Endothelial cell of umbilical vein (primary cell): Measurements from ENCODE around the gene VPS54. TPM values are rescaled to one million over a fixed set of nuclear protein-coding genes. Genes with fewer than 3 reads are reported as not detected.
A peak's percentile ranks its signal among the peaks of the same experiment; 100 is the strongest.

ENCODE experiments used
- BruUV-seq: library from RNA; stranded (reverse); fragments of 400-500 nt; replicated peaks from 2 replicates; lab custom pipeline; 2021; lab: Mats Ljungman, UMichigan
- CTCF ChIA-PET: fragments of 300-600, 350-600 bp; sonication (Branson Sonifier 250); formaldehyde crosslinking; loops from one replicate; lab custom pipeline; 2021; ENCODE audit warnings: antibody characterized with exemption, inconsistent platforms; lab: Charles Lee
- POLR2A ChIA-PET: fragments of 300-600, 350-600 bp; sonication (Branson Sonifier 250); formaldehyde crosslinking; loops from one replicate; lab custom pipeline; 2021; ENCODE audit warnings: antibody characterized with exemption, inconsistent platforms; lab: Charles Lee
- DNase-seq: peaks from one replicate; pipeline ENCODE4 v3.0.0-alpha.2; 2011; ENCODE audit warnings: low read depth, low spot score
- FAIRE-seq: peaks from 2 replicates; lab custom pipeline; 2011; peaks lifted over from hg19 to GRCh38; lab: Jason Lieb, UNC
- H2AFZ ChIP-seq: 2 replicates; pipeline ENCODE4 v1.6.0; 2012; ENCODE audit warnings: low read depth, low read length, control low read depth, inconsistent platforms
- H3K27ac ChIP-seq: 2 replicates; pipeline ENCODE4 v1.5.1; 2011; ENCODE audit warnings: low read depth, mild to moderate bottlenecking, control low read depth, low read length, moderate library complexity; ENCODE audit not compliant: insufficient read depth
- H3K27me3 ChIP-seq, 2 experiments: 2 replicates each; pipeline versions ENCODE4 v1.6.0 to v1.6.1; 2011; ENCODE audit warnings: low read length in 2 of 2, mixed read lengths in 1 of 2; ENCODE audit not compliant: control insufficient read depth in 2 of 2, insufficient read depth in 2 of 2
- H3K36me3 ChIP-seq, 2 experiments: 2 replicates in 1 of 2; 3 replicates in 1 of 2; pipeline ENCODE4 v1.5.1; 2011; ENCODE audit warnings: low read length in 2 of 2, mild to moderate bottlenecking in 1 of 2, moderate library complexity in 1 of 2; ENCODE audit not compliant: control insufficient read depth in 2 of 2, insufficient read depth in 2 of 2; ENCODE audit errors: extremely low read depth in 1 of 2
- H3K4me1 ChIP-seq: 3 replicates; pipeline ENCODE4 v1.5.1; 2011; ENCODE audit warnings: mild to moderate bottlenecking, low read length; ENCODE audit not compliant: control insufficient read depth, insufficient read depth; ENCODE audit errors: extremely low read depth
- H3K4me2 ChIP-seq: 2 replicates; pipeline ENCODE4 v1.6.1; 2011; ENCODE audit warnings: low read length, control low read depth, mixed read lengths; ENCODE audit not compliant: insufficient read depth
- H3K4me3 ChIP-seq, 3 experiments: fragments of 200-600 bp in 1 of 3; sonication (generic), shearing (Covaris generic) in 1 of 3; replicated peaks in 1 of 3; 2 replicates each; pipeline ENCODE4 v1.5.1; 2011 to 2016; ENCODE audit warnings: control low read depth in 3 of 3, low read length in 3 of 3, mild to moderate bottlenecking in 2 of 3, inconsistent platforms in 1 of 3, low read depth in 1 of 3, moderate library complexity in 1 of 3; ENCODE audit not compliant: insufficient read depth in 1 of 3
- H3K79me2 ChIP-seq: 2 replicates; pipeline ENCODE4 v1.6.0; 2012; ENCODE audit warnings: low read length, inconsistent platforms; ENCODE audit not compliant: control insufficient read depth, insufficient read depth
- H3K9ac ChIP-seq: replicated peaks from 2 replicates; pipeline ENCODE3; 2011; ENCODE audit warnings: low read length, control low read depth; ENCODE audit not compliant: insufficient read depth; ENCODE audit errors: extremely low read depth
- H3K9me1 ChIP-seq: replicated peaks from 3 replicates; pipeline ENCODE4 v1.6.0; 2011; ENCODE audit warnings: mild to moderate bottlenecking, low read length; ENCODE audit not compliant: control insufficient read depth, insufficient read depth; ENCODE audit errors: extremely low read depth
- H3K9me3 ChIP-seq: replicated peaks from 2 replicates; pipeline ENCODE4 v1.5.1; 2012; ENCODE audit warnings: low read length, inconsistent platforms; ENCODE audit not compliant: control insufficient read depth, insufficient read depth
- H4K20me1 ChIP-seq: replicated peaks from 2 replicates; pipeline ENCODE3; 2011; ENCODE audit warnings: mild to moderate bottlenecking, low read length; ENCODE audit not compliant: control insufficient read depth, insufficient read depth; ENCODE audit errors: extremely low read depth
- EZH2 ChIP-seq: IDR thresholded peaks from 2 replicates; pipeline ENCODE4 v1.6.1; 2012; ENCODE audit warnings: borderline replicate concordance, low read depth, mild to moderate bottlenecking, moderate library complexity, low read length, inconsistent platforms; ENCODE audit not compliant: severe bottlenecking
- FOS ChIP-seq: IDR thresholded peaks from 2 replicates; pipeline ENCODE4 v1.6.1; 2011; ENCODE audit warnings: mild to moderate bottlenecking, low read length, moderate library complexity, borderline replicate concordance; ENCODE audit not compliant: insufficient read depth
- GATA2 ChIP-seq: IDR thresholded peaks from 2 replicates; pipeline ENCODE4 v1.7.0; 2011; ENCODE audit warnings: low read depth, mild to moderate bottlenecking, moderate library complexity, mixed read lengths, low read length; ENCODE audit not compliant: insufficient read length, insufficient read depth
- JUN ChIP-seq: IDR thresholded peaks from 2 replicates; pipeline ENCODE4 v1.6.1; 2011; ENCODE audit warnings: borderline replicate concordance, low read depth; ENCODE audit not compliant: insufficient read length, insufficient read depth
- MYC ChIP-seq: IDR thresholded peaks from one replicate; pipeline ENCODE4 v1.6.1; 2011; ENCODE audit warnings: mild to moderate bottlenecking, low read depth, low read length
- POLR2A ChIP-seq: IDR thresholded peaks from 2 replicates; pipeline ENCODE4 v1.6.1; 2012; ENCODE audit warnings: low read depth, mild to moderate bottlenecking, control low read depth, low read length
- POLR2AphosphoS5 ChIP-seq: IDR thresholded peaks from 2 replicates; pipeline ENCODE4 v1.6.1; 2012; ENCODE audit warnings: low read depth, mild to moderate bottlenecking, control low read depth, low read length, moderate library complexity; ENCODE audit not compliant: insufficient read depth
- dilution Hi-C: fragments of 300-500 bp; cut with MboI; formaldehyde crosslinking; loops from one replicate; pipeline ENCODE4 v1.15.0; 2019; ENCODE audit warnings: low sequenced_read_pairs; ENCODE audit not compliant: extremely low pct_ligation_motif_present
- intact Hi-C: fragments of 100-400 bp; cut with micrococcal nuclease; formaldehyde crosslinking; loops from one replicate; pipeline ENCODE4 v1.10.0; 2022
- polyA plus RNA-seq, 4 experiments: library from polyadenylated mRNA; depleted of rRNA in 3 of 4; stranded (reverse) in 3 of 4; unstranded in 1 of 4; fragments of >200 nt; gene quantifications; 2 replicates each; pipeline versions ENCODE4 v1.2.1 to v1.2.3, GENCODE V29; 2011 to 2012; ENCODE audit warnings: missing spikeins in 1 of 4
- total RNA-seq: library from RNA; stranded (reverse); gene quantifications from 2 replicates; pipeline ENCODE4 v1.2.3, GENCODE V29; 2021
- TF ChIP-seq, protein P1 (sequence below), 2 donors: IDR thresholded peaks; 1 replicate in 1 of 2; 2 replicates in 1 of 2; pipeline ENCODE4 v1.5.1; 2011; ENCODE audit warnings: low read length in 2 of 2, mild to moderate bottlenecking in 2 of 2, moderate library complexity in 2 of 2, control low read depth in 1 of 2, inconsistent platforms in 1 of 2, low read depth in 1 of 2; ENCODE audit not compliant: insufficient read depth in 1 of 2; ENCODE audit errors: extremely low read depth in 1 of 2
- TF ChIP-seq, protein P2 (sequence below): IDR thresholded peaks from 2 replicates; pipeline ENCODE4 v1.6.1; 2011; ENCODE audit not compliant: insufficient read depth, insufficient read length

Gene VPS54
- total and polyA plus RNA-seq, 2 donors (not counting 3 experiments of a cell fraction or from before 2014, with no cell fraction given): 6.3 to 17.7 TPM

DNA sequence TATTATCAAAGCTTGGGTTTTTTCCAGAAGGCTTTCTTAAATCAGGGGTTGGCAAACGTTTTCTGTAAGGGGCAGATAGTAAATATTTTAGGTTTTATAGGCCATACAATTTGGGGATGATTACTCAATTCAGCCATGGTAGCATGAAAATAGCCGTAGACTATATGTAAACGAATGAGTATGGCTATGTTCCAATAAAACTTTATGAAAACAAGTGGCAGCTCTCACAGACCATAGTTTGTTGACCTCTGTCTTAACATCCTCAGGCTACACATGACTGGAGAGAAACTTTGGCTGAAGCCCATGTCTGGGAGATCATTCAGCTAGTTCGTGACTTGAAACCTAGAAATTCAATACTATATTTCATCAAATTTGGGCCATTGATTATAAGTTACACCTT is 147.4 kb downstream of the VPS54 start:
- DNase-seq: peak; percentile 41
- H3K27ac ChIP-seq: no peak overlapping the region
- CTCF ChIA-PET: interaction anchor here (1.0 to 2.5 kb wide), 2 partner anchors 11 to 172 kb away, joined by 3 to 12 read pairs; no protein-coding TSS in a partner anchor

More for the DNA sequence above, 147.4 kb downstream of the VPS54 start:
- Histone ChIP-seq H3K27me3 (no peaks in the 10 kb centered on the region), H3K9me3 (no peaks in the 10 kb centered on the region), H3K4me2 (no peak overlapping the region), H4K20me1 (no peaks in the 10 kb centered on the region), H3K4me3 (no peak overlapping the region), H3K9me1 (no peaks in the 10 kb centered on the region), H3K79me2 (peaks cover 8% of the 10 kb centered on the region), H3K9ac (no peak overlapping the region), H3K4me1 (no peaks in the 10 kb centered on the region), H3K36me3 (no peaks in the 10 kb centered on the region), H2AFZ (no peak overlapping the region)
- no TSS peak for BruUV-seq
- FAIRE-seq: no peak
- intact Hi-C loops: no loop called here
- dilution Hi-C loops: no loop called here
- TF ChIP-seq POLR2AphosphoS5 (no peak), EZH2 (no peak), JUN (no peak), MYC (no peak), GATA2 (no peak), POLR2A (no peak), FOS (no peak)
- TF ChIP-seq, protein P1, sequence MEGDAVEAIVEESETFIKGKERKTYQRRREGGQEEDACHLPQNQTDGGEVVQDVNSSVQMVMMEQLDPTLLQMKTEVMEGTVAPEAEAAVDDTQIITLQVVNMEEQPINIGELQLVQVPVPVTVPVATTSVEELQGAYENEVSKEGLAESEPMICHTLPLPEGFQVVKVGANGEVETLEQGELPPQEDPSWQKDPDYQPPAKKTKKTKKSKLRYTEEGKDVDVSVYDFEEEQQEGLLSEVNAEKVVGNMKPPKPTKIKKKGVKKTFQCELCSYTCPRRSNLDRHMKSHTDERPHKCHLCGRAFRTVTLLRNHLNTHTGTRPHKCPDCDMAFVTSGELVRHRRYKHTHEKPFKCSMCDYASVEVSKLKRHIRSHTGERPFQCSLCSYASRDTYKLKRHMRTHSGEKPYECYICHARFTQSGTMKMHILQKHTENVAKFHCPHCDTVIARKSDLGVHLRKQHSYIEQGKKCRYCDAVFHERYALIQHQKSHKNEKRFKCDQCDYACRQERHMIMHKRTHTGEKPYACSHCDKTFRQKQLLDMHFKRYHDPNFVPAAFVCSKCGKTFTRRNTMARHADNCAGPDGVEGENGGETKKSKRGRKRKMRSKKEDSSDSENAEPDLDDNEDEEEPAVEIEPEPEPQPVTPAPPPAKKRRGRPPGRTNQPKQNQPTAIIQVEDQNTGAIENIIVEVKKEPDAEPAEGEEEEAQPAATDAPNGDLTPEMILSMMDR (IDR thresholded peaks at IDR 0.05; ENCODE audit: extremely low read depth in 1 of 2, insufficient read depth in 1 of 2, low read depth in 1 of 2, low read length in 2 of 2): no peak
- TF ChIP-seq, protein P2, sequence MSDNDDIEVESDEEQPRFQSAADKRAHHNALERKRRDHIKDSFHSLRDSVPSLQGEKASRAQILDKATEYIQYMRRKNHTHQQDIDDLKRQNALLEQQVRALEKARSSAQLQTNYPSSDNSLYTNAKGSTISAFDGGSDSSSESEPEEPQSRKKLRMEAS: no peak
- POLR2A ChIA-PET: no interaction called here
